SK-N-SH treated with all-trans-retinoic acid at 6 μM for 48 hours (cell line): ENCODE results near the gene STAMBP.

Source experiments
- BACH2 ChIP-seq: fragments of 250-450 bp; sonication (Bioruptor Pico); IDR thresholded peaks from 2 replicates; pipeline ENCODE4 v1.9.0; 2021; ENCODE audit warnings: mild to moderate bottlenecking, borderline replicate concordance
- PATZ1 ChIP-seq: fragments of 250-450 bp; sonication (Bioruptor Pico); IDR thresholded peaks from 2 replicates; pipeline ENCODE4 v1.8.0; 2020; ENCODE audit warnings: mild to moderate bottlenecking, moderate library complexity, borderline replicate concordance
- ZC3H10 ChIP-seq: fragments of 250-450 bp; sonication (Bioruptor Pico); IDR thresholded peaks from 2 replicates; pipeline ENCODE4 v1.5.1; 2021; ENCODE audit warnings: mild to moderate bottlenecking, moderate library complexity
- TF ChIP-seq, protein P1 (sequence below): fragments of 250-450 bp; sonication (Bioruptor Pico); IDR thresholded peaks from 2 replicates; pipeline ENCODE4 v1.5.0; 2020; ENCODE audit warnings: mild to moderate bottlenecking, moderate library complexity

GRCh38 chr2:73828818-73829570 lies at the start of gene STAMBP:
- TF ChIP-seq BACH2 (no peak), ZC3H10 (CRISPR knock-in tag) (no peak), PATZ1 (no peak)
- TF ChIP-seq, protein P1, sequence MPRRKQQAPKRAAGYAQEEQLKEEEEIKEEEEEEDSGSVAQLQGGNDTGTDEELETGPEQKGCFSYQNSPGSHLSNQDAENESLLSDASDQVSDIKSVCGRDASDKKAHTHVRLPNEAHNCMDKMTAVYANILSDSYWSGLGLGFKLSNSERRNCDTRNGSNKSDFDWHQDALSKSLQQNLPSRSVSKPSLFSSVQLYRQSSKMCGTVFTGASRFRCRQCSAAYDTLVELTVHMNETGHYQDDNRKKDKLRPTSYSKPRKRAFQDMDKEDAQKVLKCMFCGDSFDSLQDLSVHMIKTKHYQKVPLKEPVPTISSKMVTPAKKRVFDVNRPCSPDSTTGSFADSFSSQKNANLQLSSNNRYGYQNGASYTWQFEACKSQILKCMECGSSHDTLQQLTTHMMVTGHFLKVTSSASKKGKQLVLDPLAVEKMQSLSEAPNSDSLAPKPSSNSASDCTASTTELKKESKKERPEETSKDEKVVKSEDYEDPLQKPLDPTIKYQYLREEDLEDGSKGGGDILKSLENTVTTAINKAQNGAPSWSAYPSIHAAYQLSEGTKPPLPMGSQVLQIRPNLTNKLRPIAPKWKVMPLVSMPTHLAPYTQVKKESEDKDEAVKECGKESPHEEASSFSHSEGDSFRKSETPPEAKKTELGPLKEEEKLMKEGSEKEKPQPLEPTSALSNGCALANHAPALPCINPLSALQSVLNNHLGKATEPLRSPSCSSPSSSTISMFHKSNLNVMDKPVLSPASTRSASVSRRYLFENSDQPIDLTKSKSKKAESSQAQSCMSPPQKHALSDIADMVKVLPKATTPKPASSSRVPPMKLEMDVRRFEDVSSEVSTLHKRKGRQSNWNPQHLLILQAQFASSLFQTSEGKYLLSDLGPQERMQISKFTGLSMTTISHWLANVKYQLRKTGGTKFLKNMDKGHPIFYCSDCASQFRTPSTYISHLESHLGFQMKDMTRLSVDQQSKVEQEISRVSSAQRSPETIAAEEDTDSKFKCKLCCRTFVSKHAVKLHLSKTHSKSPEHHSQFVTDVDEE: no peak
